K562 (cell line): ENCODE measurements around the gene PLPP6. TPM values are rescaled to one million over a fixed set of nuclear protein-coding genes. Genes with fewer than 3 reads are reported as not detected.

Experiments used
- BHLHE40 ChIP-seq: IDR thresholded peaks from 2 replicates; pipeline ENCODE4 v1.6.1; 2011; ENCODE audit warnings: low read length, improper control_type of control experiment
- E2F8 ChIP-seq: fragments of 450-650 bp; IDR thresholded peaks from 2 replicates; pipeline ENCODE4 v1.7.1; 2018; ENCODE audit warnings: mild to moderate bottlenecking, low read depth; ENCODE audit not compliant: partially characterized antibody
- HINFP ChIP-seq: fragments of 450-650 bp; conservative IDR thresholded peaks from 2 replicates; pipeline ENCODE4 v1.6.1; 2016; ENCODE audit warnings: missing genetic modification characterization, low read depth, mild to moderate bottlenecking, control low read depth, missing compliant biosample characterization
- HLTF ChIP-seq: fragments of 450-650 bp; IDR thresholded peaks from 2 replicates; pipeline ENCODE4 v1.6.1; 2016
- KDM2B ChIP-seq: fragments of 250-450 bp; sonication (Bioruptor Pico); IDR thresholded peaks from 2 replicates; pipeline ENCODE4 v1.8.0; 2021; ENCODE audit warnings: mild to moderate bottlenecking, moderate library complexity
- MBD2 ChIP-seq: sonication (generic); IDR thresholded peaks from 2 replicates; pipeline ENCODE4 v1.6.1; 2016; ENCODE audit warnings: low read depth, borderline replicate concordance
- MTF1 ChIP-seq: fragments of 250-450 bp; sonication (Bioruptor Pico); IDR thresholded peaks from 2 replicates; pipeline ENCODE4 v1.9.0; 2021; ENCODE audit warnings: moderate library complexity, mild to moderate bottlenecking, inconsistent platforms, borderline replicate concordance
- POLR2H ChIP-seq: IDR thresholded peaks from 2 replicates; pipeline ENCODE4 v1.6.1; 2016; ENCODE audit warnings: missing genetic modification characterization, low read depth, mild to moderate bottlenecking, control low read depth, missing compliant biosample characterization, moderate library complexity
- PYGO2 ChIP-seq: fragments of 450-650 bp; IDR thresholded peaks from 2 replicates; pipeline ENCODE4 v1.6.1; 2016; ENCODE audit warnings: mild to moderate bottlenecking, missing genetic modification characterization, moderate library complexity, missing compliant biosample characterization
- RBFOX2 ChIP-seq: fragments of 200-400 bp; formaldehyde crosslinking; IDR thresholded peaks from 2 replicates; pipeline ENCODE4 v1.6.1; 2017; ENCODE audit warnings: low read depth, mild to moderate bottlenecking, low read length, moderate library complexity
- RBM22 ChIP-seq: fragments of 200-400 bp; formaldehyde crosslinking; IDR thresholded peaks from 2 replicates; pipeline ENCODE4 v1.6.1; 2018; ENCODE audit warnings: low read length, low read depth; ENCODE audit not compliant: poor library complexity, severe bottlenecking
- RBM25 ChIP-seq: fragments of 200-400 bp; formaldehyde crosslinking; IDR thresholded peaks from 2 replicates; pipeline ENCODE4 v1.6.1; 2018; ENCODE audit warnings: low read length, low read depth, moderate library complexity; ENCODE audit not compliant: severe bottlenecking
- STAT6 ChIP-seq: sonication (generic); formaldehyde crosslinking; IDR thresholded peaks from 2 replicates; pipeline ENCODE4 v1.8.1; 2023; ENCODE audit warnings: mild to moderate bottlenecking, missing genetic modification reagents
- TEAD4 ChIP-seq, 2 experiments: sonication (generic) in 1 of 2; formaldehyde crosslinking in 1 of 2; IDR thresholded peaks; 2 replicates each; pipeline versions ENCODE4 v1.6.1 to v1.8.0; 2012 to 2022; ENCODE audit warnings: borderline replicate concordance in 1 of 2, inconsistent platforms in 1 of 2, low read length in 1 of 2, mild to moderate bottlenecking in 1 of 2, missing genetic modification reagents in 1 of 2
- ZNF316 ChIP-seq: fragments of 450-650 bp; IDR thresholded peaks from 2 replicates; pipeline ENCODE4 v1.6.1; 2016
- ZNF696 ChIP-seq: fragments of 250-450 bp; sonication (Bioruptor Pico); conservative IDR thresholded peaks from 2 replicates; pipeline ENCODE4 v1.4.0; 2020; ENCODE audit warnings: mild to moderate bottlenecking, moderate library complexity
- ZNF75A ChIP-seq: fragments of 450-650 bp; formaldehyde crosslinking; IDR thresholded peaks from 2 replicates; pipeline ENCODE4 v1.4.0; 2020; ENCODE audit warnings: mild to moderate bottlenecking
- ZNF830 ChIP-seq: fragments of 250-450 bp; sonication (Bioruptor Pico); IDR thresholded peaks from 2 replicates; pipeline ENCODE4 v1.5.0; 2021; ENCODE audit warnings: mild to moderate bottlenecking
- polyA plus RNA-seq, 8 experiments: library from polyadenylated mRNA; depleted of rRNA in 4 of 8; stranded (reverse) in 5 of 8; unstranded in 3 of 8; fragments of >200 nt; fragmentation: Nextera tagmentation in 2 of 8; fragmentation: Illumina TruSeq in 1 of 8; extraction: Ambion mirVana in 2 of 8; extraction: Trizol in 1 of 8; gene quantifications; 2 replicates each; pipeline versions ENCODE4 v1.2.1 to v1.2.3, GENCODE V29; 2011 to 2014; ENCODE audit warnings: inconsistent platforms in 1 of 8, missing spikeins in 1 of 8
- total RNA-seq, 7 experiments: library from RNA; depleted of rRNA in 6 of 7; stranded (reverse); fragments of >200 nt in 6 of 7; fragmentation: Illumina TruSeq in 2 of 7; extraction: Trizol in 2 of 7; gene quantifications; 2 replicates each; pipeline versions ENCODE4 v1.2.1 to v1.2.3, GENCODE V29; 2011 to 2021; ENCODE audit warnings: low replicate concordance in 1 of 7

The PLPP6 gene
- total and polyA plus RNA-seq, 9 of the 15 experiments (the other 6 are each of a cell fraction or from before 2014, with no cell fraction given) = 1.9 to 8.9 (median 5.6) TPM

- peak; percentile 95 for TF ChIP-seq POLR2H (tag)
- TF ChIP-seq KDM2B (CRISPR knock-in tag) = no peak
- TF ChIP-seq MTF1 (CRISPR knock-in tag) = no peak
- peak; percentile 40; the same call in 1 of the 2 replicates for TF ChIP-seq MBD2
- TF ChIP-seq RBM25 = no peak
- TF ChIP-seq BHLHE40 = 0 out of 2 replicates have a peak, but pooled peaks have one; percentile 4
- TF ChIP-seq E2F8 = no peak
- TF ChIP-seq ZNF75A (CRISPR knock-in tag) = no peak
- no peak for TF ChIP-seq PYGO2
- TF ChIP-seq TEAD4 (IDR thresholded peaks at IDR 0.05; ENCODE audit: low read length) = peak; percentile 19; the same call in 1 of the 2 replicates
- TF ChIP-seq TEAD4 (CRISPR knock-in tag; IDR thresholded peaks at IDR 0.05; ENCODE audit: borderline replicate concordance) = no peak
- TF ChIP-seq HLTF = no peak
- peak; percentile 56; the same call in 1 of the 2 replicates for TF ChIP-seq HINFP (tag)
- no peak for TF ChIP-seq RBM22
- no peak for TF ChIP-seq ZNF830 (CRISPR knock-in tag)
- peak; percentile 22; the same call in 1 of the 2 replicates for TF ChIP-seq ZNF316
- TF ChIP-seq STAT6 = no peak
- no peak for TF ChIP-seq ZNF696 (CRISPR knock-in tag)
- TF ChIP-seq RBFOX2 = peak; percentile 97
These were observed 17.4 kb downstream of the PLPP6 start, which contains the start of gene CDC37L1 (continued) for GRCh38 chr9:4679268-4680172.
